ENCODE results near the gene C16orf90.

DNA sequence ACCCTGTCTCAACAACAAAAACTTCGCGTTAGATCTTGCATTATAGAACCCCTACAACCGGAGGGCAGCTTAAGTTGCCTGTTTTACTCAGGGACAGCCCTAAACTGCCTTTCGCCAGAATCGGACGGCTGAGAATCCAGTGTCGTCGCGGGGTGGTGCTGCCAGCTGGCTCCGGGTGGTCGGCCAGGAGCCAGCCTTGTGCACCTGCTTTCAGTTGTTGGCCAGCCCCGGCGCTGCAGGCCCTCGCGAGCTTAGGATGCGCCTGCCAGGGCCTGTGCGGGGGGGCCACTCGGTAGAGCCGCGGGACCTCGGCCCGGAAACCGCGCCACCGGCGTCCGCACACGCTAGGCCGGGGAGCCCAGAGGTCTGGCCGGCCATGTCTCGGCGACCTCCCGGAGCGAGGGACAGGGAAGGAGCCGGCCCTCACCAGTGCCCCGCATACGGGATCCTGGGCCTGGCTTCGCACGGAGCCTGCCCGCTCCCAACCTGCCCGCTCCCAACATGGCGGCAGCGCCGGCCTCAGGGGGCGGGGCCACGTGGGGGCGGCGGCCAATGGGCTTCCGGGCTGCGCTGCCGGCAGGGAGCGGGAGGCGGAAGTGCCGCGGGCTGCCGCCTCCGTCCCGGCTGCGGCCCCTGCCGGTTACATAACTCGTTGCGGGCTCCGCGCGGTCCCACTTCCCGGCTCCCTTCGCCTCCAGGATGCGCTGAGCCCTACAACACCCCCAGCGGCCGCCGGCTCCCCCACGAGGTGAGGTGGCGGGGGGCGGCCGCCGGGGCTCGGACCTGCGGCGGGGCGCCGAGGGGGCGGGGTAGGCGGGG lies 37.6 kb downstream of the C16orf90 start:
- TF ChIP-seq, protein P1, sequence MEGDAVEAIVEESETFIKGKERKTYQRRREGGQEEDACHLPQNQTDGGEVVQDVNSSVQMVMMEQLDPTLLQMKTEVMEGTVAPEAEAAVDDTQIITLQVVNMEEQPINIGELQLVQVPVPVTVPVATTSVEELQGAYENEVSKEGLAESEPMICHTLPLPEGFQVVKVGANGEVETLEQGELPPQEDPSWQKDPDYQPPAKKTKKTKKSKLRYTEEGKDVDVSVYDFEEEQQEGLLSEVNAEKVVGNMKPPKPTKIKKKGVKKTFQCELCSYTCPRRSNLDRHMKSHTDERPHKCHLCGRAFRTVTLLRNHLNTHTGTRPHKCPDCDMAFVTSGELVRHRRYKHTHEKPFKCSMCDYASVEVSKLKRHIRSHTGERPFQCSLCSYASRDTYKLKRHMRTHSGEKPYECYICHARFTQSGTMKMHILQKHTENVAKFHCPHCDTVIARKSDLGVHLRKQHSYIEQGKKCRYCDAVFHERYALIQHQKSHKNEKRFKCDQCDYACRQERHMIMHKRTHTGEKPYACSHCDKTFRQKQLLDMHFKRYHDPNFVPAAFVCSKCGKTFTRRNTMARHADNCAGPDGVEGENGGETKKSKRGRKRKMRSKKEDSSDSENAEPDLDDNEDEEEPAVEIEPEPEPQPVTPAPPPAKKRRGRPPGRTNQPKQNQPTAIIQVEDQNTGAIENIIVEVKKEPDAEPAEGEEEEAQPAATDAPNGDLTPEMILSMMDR (IDR thresholded peaks at IDR 0.05) = no peak
- no peak for TF ChIP-seq POLR2A (IDR thresholded peaks at IDR 0.05)
